GM19468 (cell line): ENCODE results near the gene ODF2L.
"Not testable (repeated sequence)": the region's sequence is repeated elsewhere in the genome, so short reads cannot be mapped to it uniquely, and the experiment has no call there.

Experiments
- ATAC-seq: cut with Tn5 transposase; IDR thresholded peaks from one replicate; pipeline ENCODE4 v1.9.1; 2021; ENCODE audit warnings: mild to moderate bottlenecking, moderate library complexity, moderate number of reproducible peaks; ENCODE audit not compliant: unreplicated experiment; ENCODE audit errors: extremely low read depth

Gene ODF2L

DNA sequence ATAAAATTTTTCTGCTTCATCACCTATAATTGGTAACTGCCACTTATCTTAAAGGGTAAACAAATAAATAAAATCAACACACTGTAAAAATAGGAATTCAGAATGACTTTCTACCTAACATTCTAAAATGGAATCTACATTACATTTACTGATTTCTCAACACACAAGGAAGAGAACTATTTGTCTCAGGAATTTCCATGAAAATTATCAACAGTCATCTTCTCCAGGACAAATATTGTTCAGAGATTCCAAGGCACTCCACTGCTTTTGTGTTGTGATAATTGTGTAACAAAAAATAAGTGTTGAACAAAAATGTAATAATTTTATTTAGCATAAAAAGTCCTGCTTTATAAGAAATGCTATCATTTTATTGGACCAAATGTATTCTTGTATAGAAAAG, 7.3 kb downstream of the ODF2L start:
- ATAC-seq = no peak

DNA sequence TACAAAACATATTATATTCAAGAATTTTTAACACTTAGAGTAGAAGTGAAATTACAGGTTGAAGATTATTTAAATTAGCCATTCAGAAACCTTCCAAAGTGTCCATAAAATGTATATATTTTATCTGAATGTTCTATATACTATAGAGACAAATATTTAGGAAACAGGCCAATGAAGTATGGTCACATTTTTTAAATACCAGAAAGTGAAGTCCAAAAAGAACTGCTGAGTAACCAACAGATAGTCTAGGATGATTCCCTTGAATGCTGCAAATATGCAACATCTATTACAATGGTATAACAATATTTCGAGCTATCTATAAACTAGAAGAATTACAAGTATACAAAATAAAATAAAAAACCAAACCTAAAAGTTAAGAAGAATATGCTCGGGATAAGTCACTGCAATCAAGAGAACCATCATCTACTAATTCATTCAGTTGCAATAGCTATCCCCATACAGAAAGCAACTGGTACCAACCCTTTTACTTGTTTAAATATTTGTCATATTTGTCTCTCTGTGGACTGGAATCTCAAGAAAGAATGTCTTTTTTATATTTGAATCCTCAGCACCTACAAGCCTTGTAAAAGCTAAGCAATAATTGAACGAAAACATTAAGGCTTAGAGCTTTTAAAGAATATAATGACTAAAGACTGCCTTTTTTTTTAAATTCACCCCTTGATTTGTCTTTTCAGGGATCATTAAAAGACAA, 8.1 kb downstream of the ODF2L start:
- ATAC-seq = no peak

DNA sequence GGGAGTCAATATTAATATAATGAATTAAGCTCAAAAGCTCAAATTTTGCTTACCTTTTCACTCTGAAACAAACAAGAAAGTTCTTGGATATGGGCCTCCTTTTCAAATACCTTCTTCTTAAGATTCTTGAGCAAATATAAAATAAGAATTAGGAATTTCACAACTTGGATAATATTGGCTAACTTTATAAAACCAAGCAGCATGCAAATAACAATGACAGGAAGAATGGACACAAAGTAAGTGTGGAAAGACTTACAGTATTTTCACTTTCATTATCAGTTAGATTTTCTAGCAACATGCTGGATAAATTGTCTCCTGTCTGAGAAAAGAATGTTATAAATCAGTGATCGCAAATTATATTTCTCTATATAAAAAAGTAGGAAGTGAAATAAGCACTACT, 13.2 kb downstream of the ODF2L start:
- ATAC-seq = no peak

DNA sequence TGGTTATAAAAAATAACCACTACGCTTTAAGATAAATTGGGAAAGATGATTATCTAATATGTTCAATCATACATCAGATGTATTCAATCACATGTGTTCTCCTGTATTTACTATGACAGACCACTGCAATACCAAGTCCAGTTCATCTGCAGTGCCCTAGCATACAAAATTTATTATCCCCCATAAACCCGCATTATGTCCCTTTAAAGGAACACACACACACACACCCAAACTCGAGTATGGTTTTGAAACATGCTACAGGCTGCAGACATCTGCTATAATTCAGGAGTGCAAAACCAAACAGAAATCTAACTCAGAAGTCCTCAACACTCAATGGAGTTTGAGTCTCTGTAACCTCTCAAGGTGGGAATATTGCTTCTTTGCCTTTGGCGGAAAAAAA, 14.9 kb downstream of the ODF2L start:
- ATAC-seq = no peak

DNA sequence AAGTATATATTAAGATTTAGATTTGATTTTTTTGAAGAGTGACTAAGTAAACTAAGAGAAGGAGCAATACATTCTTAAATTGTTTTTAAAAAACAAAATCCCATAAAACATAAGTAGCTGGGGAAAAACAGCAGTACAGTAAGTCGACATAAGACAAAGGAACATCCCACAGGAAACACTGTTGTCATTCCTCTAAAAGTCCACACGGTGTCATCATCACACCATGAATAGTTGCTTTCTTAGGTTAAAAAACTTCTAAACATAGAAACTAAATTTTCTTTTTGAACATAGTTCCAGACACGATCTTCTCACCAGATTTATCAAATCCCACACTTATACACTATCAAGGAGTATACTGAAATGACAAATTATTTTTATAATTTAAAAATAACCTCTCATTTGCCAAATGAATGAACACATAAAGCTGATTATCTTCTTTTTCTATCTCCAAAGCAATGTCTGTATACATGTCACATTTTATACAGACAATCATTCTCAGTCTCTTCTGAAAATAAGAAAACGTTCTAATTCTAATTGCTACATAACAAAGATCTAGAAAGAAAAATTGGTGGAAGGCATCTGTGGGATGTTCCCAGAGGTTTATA, 15.8 kb downstream of the ODF2L start:
- no peak for ATAC-seq

DNA sequence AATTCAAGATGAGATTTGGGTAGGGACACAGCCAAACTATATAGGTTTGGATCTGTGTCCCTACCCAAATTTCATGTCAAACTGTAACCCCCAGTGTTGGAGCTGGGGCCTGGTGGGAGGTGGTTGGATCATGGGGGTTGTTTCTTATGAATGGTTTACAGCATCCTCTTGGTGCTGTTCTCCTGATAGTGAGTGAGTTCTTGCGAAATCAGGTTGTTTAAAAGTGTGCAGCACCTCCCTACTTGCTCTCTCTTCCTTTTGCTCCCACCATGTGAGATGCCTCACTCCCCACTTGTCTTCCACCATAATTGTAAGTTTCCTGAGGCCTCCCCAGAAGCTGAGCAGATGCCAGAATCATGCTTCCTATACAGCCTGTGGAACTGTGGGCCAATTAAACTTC, 17.3 kb downstream of the ODF2L start:
- no peak for ATAC-seq

DNA sequence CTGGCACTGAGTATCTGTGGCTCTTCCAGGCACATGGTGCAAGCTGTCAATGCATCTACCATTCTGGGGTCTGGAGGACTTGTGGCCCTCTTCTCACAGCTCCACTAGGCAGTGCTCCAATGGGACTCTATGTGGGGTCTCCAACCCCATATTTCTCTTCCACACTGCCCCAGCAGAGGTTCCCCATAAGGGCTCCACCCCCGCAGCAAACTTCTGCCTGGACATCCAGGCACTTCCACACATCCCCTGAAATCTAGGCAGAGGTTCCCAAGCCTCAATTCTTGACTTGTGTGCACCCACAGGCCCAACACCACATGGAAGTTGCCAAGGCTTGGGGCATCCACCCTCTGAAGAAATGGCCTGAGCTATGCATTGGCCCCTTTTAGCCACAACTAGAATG, 18.8 kb downstream of the ODF2L start:
- ATAC-seq = no peak

DNA sequence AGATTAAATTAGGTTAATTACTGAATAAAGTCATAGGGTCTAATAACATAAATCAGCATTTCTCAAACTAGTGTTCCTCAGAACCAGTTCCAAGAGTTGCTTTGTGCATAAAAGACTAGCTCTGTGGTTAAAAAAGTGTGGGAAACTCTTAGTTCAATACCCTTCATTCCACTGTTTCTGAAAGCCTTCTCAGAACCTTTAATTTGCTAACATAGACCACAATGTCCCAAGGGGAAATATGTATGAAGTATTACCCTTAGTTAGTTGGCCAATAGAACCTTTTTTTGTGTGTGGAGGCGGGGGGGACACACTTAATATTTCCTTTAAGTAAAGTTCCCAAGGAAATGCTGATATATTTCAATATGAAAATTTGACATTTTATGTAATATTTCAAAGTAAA, 20.4 kb downstream of the ODF2L start:
- no peak for ATAC-seq

DNA sequence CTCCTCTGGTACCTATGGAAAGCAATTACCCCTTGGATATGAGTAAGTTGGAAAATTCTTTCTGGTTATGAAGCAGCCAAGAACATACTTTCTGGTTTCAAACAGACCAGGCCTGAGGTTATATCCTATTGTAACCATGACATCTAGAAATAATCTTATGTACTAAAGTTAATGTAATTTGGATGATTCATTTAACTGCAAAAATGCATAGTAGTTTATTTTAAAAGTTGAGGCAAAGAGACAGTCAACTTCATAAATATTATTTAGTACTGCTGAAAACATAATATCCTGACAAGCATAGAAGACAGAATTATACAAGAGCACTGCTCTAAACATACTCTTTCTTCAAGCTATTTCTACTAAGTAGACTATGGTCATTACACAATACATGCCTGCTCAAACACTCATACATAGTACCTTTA, 25.5 kb downstream of the ODF2L start:
- no peak for ATAC-seq

DNA sequence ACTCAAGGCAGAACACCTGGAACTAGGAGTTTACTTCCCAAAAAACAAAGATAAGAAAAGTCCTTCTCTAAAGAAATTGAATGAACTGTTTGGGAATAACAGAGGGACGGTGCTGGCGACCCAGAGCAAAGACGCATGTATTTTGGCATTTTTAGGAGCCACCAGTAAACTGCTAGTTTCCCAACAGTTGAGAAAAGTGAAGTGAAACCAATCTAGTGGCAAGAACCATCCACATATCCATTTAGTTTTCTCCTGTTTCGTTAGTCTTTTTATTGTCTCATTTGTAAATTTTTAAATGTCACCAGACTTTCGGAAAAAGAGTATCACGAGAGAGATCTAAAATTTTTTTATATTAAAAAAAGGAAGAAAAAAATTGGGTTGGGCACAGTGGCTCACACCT, 30.2 kb downstream of the ODF2L start:
- ATAC-seq = no peak

DNA sequence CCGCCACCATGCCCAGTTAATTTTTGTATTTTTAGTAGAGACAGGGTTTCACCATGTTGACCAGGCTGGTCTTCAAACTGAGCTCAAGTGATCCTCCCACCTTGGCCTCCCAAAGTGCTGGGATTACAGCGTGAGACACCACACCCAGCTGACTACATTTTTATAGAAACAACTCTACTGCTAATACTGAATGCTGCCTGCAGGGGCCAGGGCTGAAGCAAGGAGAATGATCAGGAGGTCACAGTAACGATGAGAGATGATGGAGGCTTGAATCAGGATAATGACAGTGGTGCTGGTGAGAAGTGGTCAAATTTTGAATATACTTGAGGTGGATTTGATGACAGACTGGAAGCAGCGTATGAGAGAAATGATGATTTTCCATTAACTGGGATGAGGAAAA, 33.3 kb downstream of the ODF2L start:
- no peak for ATAC-seq

DNA sequence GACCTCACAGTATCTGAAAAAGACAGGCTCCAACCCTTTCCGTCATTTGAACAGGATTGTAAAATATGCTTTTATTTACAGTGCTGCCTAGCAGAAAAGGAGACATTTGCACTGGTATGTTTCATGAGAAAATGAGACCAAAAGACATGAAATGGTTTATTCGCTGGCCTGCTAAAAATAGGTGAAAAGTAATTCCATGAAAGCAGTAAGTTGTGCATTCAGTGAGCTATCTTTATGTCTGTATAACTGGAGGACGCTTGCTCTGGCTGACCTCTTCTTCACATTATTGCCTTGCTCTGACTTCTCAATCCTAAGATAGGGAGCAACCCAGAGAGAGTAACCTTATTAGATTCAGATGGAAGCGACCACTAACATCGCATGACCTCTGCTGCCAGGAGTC, 38.3 kb downstream of the ODF2L start:
- no peak for ATAC-seq

DNA sequence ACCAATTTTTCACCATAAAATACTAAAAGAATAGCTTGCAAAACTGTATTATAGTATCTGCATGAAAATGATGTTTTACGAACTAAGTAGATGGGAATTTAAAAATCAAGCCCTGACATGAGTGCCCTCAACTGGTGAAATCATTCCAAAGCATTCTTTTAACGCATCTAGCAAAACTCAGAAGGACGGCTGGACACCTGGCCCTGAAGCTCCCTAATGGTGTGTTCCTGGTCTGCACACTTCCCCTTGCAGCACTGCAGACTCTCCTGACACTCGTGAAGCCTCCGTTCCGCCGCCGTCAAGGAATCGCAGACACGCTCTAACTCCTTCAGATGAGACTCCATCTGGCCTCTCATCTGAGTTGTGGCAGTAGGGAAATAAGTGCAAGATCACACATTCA, 39.9 kb downstream of the ODF2L start:
- no peak for ATAC-seq

DNA sequence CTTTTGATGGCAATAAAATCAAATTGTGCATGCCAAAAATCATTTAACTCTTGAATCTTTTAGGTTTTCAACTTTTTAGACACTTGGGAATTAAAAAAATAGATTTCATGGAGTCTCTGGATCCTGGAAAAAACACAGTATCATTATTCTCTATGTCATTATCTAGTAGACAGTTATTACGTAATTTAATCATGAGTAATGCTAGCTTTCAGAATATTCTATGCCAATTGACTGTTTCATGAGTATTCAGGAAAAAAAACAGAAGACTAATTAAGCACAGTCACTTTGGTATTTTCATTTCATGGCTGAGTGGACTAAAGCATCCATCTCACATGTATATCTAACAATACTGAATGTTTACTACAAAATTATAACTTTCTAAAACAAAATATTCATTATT, 44.0 kb downstream of the ODF2L start:
- ATAC-seq = no peak

DNA sequence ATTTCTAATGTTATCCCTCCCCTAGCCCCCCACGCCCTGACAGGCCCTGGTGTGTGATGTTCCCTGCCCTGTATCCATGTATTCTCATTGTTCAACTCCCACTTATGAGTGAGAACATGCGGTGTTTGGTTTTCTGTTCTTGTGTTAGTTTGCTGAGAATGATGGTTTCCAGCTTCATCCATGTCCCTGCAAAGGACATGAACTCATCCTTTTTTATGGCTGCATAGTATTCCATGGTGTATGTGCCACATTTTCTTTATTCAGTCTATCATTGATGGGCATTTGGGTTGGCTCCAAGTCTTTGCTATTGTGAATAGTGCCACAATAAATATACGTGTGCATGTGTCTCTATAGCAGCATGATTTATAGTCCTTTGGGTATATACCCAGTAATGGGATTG, 45.9 kb downstream of the ODF2L start:
- not testable (repeated sequence) for ATAC-seq

DNA sequence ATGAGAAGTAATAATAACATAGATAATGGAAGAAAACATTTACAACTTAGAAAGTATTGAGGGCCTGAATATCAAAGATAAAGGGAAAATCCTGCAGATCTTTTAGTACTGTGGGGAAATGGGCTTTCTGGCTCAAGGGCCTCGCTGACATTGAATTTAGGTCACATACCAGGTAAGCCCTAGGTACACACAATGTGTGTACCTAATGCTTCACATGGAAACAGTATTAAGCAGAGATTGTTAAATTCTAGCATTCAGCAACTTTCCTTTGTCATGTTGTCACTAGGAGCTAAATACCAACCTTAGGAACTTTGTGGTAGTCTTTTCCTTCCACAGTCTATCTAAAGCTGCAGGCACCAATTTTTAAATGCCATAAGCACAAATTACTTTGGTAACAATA, 49.7 kb downstream of the ODF2L start:
- no peak for ATAC-seq

DNA sequence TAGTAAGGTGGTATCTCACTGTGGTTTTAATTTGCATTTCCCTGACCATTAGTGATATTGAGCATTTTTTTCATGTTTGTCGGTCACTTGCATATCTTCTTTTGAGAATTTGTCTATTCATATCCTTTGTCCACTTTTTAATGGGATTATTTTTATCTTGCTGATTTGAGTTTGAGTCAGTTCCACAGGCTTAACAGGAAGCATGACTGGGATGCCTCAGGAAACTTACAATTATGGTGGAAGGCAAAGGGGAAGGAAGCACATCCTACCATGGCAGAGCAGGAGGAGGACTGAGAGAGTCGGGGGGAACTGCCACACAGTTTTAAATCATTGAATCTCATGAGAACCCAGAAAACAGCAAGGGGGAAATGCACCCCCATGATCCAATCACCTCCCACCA, 51.1 kb downstream of the ODF2L start:
- no peak for ATAC-seq

DNA sequence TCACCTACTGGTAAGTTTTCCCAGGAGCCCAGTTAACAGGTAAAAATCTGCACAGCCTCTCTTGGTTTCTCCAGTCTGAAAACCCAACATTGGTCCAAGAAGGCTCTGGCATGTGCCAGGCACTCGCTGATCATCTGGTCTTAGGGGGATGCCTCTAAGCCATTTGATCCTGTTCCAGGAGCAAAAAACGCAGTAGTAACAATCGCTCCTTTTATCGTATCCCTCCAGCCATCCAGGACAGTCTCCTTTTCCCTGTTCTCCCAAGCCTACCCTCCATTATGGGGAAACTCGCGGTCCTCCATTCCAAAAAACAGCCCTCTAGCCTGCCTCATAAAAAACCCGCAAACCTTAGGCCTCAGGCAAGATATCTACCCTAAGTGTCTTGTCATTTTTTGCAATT, 56.2 kb downstream of the ODF2L start:
- ATAC-seq = no peak

DNA sequence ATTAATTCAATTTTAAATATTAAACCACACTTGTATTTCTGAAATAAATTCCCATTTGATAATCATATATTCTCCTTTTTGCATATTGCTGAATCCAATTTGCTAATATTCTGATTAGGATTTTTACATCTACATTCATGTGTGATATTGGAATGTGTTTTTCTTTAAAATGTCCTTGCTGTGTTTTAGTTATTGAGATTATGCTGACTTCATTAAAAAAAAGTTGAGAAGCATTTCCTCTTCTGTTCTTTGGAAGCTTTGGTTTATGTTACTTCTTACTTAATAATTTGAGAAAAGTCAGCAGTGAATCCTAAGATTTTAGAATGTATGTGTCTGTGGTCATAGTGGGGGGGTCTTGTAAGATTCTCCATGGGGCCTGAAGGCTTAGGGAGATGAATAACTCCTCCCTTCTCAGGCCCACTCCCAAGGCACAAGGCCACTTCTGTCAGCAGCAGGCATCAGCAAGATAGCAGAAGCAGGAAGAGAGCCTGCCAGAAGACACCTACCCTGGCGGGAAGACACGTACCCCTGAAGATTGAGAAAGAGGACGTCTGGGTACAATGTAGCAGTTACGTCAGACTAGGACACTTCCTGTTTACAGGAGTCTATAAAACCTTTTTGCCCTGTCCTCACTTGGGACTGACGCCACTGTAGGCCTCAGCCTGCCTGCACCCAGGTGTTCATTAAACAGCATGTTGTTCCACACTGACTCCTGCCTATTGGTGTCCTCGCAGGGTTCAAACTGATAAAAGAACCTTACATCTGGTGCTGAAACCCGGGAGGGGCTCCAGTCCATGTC, 56.9 kb downstream of the ODF2L start:
- no peak for ATAC-seq

DNA sequence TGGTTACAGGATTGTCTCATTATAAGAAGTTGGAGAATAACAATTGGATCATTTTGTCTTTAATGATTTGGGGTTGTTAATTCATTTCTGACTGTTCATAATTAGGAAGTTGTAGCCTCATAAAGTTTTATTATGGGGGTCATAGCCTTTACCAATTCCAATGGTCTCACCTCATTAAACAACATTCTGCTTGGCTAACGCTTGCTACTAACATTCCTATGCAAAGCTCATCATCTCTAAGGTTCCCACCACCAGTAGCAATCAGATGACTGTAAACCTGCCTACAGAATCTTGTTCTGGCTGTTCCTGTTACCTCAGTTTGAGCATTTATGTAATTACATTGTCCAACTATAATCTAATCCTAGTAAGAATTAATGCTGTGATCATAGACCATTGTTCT, 60.2 kb downstream of the ODF2L start:
- ATAC-seq = no peak

DNA sequence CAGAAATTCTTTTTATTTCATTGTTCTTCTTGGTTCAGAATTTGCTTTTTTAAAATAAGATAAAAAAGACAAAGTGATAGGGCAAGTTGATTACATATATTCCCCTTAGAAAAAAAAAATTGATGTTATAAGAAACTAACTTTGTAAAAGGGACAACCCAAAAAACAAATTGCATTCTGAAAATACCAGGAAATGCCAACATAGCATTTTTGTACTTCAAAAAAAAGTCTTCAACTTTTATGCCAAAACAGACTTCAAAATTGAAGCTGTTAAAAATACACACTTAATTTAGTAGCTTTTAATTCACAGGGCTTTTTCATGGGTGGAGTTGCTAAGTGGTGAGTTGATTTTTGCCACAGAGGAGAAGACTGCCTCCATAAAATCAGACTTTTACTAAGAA, 70.9 kb downstream of the ODF2L start:
- ATAC-seq = no peak
